Stimulated activated naive CD4-positive, alpha-beta T cell treated with Interleukin-2 at 50 U/mL for 16 hours (primary cell): ENCODE data around the gene CRIP3.
"Not testable (repeated sequence)": the region's sequence is repeated elsewhere in the genome, so short reads cannot be mapped to it uniquely, and the experiment has no call there.

Experiments used
- DNase-seq: peaks from one replicate; lab custom pipeline; 2025; lab: John Stamatoyannopoulos, UW

The CRIP3 gene, protein sequence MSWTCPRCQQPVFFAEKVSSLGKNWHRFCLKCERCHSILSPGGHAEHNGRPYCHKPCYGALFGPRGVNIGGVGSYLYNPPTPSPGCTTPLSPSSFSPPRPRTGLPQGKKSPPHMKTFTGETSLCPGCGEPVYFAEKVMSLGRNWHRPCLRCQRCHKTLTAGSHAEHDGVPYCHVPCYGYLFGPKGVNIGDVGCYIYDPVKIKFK

DNA sequence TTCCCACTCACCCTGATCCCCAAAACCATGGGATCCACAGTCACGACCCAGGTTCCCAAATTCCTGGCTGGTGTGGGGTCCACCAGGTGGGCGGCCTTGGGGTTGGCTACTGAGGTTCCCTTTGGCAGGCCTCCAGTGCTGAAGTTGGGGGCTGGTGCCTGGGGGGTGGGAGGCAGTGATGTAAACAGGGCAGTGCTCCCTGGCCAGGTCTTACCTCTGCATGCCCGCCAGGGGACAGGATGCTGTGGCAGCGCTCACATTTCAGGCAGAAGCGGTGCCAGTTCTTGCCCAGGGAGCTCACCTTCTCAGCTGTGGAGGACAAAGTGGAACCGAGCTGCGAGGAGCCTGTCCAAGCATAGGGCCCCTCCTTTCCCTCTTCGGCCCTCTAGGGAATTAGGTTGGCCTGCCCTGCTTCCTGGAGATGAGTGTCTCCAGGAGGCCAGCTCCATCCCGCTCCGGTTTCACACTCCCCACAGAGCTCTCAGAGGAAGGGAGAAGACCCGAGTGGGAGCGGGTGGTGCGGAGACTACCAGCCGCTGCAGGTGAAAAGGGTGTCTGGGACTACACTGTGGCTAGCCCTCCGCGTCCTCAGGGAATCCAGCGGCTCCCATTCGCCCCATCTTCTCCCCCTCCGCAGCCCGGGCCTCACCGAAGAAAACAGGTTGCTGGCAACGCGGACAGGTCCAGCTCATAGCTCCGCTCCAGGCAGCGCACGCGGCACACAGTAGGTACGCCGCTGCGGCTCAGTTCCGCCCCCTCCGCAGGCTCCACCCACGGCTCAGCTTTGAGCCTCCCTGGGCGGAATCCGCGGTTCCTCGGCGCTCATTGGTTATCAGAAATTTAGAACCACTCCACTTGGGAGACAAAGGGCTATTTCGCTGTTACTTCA, at the start of gene CRIP3:
CRIP3 (minus strand) TSS at position 726 of the 889 bp plus-strand sequence; CDS start at position 692, 34 bp downstream.
- DNase-seq = peak; percentile 35

DNA sequence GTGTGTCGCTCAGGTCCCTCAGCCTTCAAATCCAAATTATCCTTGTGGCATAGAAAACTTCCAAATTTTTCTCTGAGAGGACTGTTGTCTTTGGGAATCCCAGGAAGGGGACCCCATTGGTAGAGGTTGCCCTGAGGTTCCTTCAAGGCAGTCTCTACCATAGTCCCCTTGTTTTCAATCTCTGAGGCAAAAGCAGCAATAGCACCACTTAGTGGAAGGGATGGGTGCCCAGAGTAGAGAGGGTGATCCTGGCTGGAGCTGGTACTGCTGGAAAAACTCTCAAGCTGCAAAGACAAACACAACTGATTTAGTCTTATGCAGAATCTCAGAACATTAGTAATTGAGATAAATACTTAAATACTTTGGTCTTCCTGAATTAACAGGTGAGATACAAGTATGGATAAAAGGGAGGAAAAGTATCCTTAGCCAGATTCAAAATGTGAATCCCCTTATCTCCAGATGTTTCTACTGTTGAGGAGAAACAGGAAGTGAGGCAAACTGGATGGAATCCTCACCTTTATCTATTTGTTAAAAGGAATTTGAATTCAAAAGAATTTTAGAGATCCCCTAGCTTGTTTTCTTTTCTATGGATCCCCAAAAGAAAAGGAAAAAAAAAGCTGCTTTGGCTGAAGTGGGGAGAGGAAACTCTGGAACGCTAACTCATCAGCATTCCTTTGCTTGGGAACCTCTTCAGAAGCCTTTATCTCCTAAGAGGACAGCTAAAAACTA, 47.4 kb upstream of the CRIP3 start:
- DNase-seq = no peak

DNA sequence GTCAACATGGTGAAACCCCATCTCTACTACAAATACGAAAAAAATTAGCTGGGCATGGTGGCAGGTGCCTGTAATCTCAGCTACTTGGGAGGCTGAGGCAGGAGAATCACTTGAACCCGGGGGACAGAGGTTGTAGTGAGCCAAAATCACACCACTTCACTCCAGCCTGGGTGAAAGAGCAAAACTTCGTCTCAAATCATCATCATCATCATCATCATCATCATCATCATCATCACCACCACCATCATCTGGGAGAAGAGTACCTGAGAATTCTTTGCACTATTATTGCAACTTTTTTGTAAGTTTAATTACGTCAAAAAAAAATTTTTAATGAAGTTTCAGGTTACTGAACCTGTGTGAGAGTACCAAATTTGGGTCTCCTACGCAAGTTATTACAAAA, 43.3 kb upstream of the CRIP3 start:
- not testable (repeated sequence) for DNase-seq

DNA sequence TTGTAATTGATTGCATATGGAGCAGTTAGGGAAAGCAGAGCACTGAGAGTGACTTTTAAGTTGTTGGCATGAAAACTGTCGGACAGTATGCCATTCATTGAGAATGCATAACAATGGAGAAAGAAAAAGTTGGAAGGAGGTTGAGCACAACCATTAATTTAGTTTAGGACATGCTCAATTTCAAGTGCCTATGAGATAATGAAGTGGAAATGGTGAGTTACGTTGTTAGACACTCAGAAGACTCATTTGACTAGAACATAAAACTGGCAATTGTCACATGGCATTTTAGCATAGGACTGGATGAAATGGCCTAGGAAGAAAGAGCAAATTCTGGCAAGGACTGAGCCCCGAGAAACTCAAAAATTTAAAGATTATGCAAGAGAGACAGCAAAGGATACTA, 38.8 kb upstream of the CRIP3 start:
- DNase-seq = no peak

DNA sequence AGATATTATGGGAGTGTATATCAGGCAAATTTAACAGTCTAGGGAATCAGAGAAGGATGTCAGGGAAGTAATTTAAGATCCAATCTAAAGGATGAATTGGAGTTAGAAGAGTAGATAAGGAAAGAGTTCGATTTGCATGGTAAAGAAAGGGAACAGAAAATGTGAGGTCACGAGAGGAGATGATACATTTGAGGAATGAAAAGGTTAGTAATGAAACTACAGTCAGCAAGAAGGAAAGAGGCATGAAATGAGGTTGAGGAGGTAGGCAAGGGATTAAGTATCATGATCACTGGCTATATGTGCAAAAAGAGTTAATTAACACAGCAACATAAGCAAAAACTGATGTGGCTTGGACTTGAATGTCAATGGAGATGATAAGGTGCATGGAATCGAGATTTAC, 38.4 kb upstream of the CRIP3 start:
- no peak for DNase-seq

DNA sequence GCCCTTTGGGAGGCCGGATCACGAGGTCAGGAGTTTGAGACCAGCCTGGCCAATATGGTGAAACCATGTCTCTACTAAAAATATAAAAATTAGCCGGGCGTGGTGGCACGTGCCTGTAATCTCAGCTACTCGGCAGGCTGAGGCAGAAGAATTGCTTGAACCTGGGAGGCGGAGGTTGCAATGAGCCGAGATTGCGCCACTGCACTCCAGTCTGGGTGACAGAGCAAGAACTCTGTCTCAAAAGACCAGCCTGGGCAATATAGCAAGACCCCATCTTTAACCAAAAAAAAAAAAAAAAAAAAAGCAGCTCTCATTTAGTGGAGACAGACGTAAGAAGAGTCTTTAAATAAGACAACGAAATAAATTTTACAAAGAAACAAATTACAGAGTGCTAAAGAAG, 37.6 kb upstream of the CRIP3 start:
- not testable (repeated sequence) for DNase-seq

DNA sequence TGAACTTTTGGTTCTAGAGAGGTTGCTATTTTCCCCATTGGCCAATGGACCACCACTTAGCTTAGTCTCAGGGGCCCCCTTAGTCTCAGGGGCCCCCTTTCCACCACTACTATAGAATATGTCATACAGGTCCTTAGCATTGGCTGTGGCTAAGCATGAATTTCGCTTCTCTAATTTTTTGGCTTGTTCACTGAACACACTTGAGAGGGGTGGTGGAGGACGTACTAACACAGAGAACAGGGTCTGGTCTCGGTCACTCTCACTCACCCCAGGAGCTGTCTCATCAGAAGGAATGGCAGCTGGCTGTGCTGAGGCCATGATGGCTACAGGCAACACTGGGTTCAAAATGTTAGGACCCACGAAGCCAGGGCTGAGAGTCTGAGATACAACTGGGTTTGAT, 30.5 kb upstream of the CRIP3 start:
- DNase-seq = no peak

DNA sequence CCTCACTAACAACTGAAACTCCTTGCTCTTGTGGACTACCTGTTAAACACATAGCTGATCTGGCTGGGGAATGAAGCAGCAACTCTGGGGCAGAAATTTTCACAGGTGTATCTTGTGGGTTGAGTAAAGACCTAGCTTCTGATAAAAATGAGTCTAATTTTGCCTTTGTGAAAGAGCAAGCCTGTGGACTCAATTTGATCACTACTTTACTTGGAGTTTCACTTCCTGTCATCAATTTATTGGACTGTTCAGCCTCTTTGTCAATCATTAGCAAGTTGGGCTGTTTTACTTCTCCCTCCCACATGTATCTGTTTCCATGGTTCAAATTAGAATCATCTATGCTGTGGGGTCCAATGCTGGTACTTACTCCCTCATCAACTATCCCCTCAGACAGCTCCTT, 29.6 kb upstream of the CRIP3 start:
- no peak for DNase-seq

DNA sequence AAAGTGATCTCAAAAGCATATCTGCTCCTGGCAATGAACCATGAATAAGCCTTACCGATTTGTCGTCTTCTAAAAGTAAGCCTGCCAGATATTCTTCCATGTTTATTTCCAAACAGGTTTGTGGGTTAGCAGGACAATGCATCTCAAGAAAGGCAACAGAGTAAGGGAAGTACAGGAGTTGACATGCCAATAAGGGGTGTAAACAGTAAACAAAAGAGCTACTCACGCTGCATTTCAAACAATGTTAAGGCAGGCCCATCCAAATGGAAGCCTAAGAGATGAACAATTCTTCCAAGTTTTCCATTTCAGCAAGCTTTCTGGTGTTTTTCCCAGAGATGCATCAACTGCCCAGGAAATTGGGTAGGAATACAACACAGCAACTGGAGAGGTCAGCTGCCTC, 27.8 kb upstream of the CRIP3 start:
- DNase-seq = no peak

DNA sequence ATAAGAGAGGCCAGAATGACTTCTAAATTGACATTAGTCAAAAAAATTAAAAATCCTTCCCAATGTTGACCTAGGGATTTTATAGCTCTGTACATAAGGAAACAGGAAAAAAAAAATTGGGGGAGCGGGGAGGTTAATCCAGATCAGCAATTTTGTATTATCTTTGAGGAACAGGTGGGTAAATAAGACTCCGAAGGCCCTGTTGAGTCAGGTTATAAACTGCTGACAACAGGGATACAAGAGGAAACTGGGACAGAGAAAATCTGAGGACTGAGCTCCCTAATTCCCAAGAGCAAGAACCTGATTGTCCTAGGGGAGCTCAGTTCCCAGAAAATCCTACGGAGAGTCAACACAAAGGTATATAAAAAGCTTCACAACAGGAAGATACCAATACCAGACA, 26.8 kb upstream of the CRIP3 start:
- DNase-seq = no peak

DNA sequence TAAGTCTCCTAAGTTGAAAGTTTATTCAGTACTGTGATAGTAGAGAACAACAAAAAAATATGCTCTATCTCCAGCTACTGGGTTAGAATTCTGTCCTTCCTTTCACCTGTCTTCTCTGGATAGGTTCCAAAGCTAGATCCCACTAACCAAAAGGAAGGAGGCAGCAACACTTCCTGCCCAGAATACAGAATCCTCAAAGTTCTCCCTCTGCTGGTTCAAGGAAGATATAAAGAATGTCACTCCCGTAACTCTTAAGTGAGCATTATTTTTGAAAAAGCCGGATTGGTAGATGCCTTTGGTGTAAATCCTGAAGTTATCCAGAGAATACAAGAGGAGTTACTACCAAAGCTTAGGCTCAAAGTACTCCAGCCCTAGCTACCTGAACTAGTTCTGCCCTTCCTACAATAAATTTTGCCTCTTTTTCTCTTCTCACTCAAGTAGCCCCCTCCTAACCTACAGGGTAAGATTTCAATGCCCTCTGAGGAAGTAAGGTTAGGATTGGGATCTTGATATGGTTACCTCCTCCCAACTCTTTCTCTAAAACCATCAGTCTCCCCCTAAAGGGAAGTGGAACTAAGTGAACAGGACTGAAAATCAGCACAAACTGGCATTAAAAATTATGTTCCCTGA, 26.0 kb upstream of the CRIP3 start:
- no peak for DNase-seq

DNA sequence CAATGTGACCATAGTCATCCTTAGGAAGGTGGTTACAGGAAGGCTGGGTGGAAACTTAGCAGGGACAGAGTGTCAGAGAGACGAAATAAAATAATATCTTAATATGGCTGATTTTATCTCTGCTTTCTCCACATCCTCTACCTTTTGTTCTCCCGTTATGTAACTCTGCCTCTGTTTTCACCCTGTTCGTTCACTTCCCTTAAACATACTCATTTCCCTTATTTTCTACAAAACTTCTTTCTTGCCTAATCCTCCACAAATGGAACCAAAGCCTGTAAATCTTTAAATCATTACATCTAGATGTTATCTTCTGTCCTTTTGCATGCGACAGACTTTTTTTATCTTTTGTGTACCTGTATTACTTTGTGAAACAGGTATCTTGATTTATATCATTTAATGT, 23.3 kb upstream of the CRIP3 start:
- DNase-seq = no peak

DNA sequence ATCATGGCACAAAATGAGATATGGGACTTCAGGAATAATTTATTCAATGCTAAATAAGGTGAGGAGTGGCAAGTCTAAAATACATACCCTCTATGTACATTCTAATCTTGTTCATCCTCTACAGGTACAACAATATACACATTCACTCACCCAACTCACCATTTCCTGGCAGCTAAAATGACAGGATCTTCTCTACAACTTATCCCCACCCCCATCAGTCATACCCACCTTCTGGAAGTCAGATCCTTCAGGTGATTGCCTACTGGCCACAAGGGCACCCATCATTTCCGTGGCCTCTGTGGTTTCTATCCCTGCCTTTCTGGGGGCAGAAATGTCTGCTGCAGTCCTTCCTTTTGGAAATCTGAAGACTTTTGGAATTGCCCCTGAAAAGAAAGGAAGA, 22.8 kb upstream of the CRIP3 start:
- DNase-seq = no peak

DNA sequence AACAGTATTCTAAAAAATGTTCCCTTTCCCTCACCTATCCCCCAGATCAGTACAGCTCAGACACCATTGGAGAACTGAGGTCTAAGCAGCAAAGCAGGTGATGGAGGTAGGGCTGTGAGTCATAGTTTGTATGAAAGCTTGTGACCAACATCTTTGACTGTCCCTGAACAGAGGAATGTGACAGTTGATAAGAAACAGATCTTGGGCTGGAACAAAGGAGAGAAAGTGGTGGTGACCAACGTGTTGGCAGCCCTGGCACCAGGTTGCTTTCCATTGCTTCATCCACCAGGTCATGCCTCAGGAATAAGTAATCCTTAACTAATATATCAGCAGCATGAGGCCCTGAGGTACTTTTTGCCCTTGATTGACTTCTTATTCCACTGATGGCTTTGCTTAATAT, 19.9 kb upstream of the CRIP3 start:
- DNase-seq = no peak

DNA sequence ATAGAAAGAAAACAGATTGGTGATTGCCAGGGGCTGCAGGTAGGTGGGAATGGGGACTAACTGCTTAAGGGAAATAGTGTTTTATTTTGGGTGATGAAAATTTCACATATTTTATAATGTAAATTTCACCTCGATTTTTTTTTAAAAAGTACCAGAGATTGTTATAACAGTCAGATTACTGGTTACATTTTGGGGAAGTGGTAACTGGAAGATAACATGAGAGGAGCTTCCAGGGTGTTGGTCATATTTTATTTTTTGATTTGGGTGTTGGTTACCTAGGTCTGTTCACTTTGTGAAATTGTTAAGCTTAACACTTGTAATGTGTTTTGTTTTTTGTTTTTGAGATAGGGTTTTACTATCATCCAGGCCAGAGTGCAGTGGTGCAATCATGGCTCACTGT, 17.2 kb upstream of the CRIP3 start:
- no peak for DNase-seq

DNA sequence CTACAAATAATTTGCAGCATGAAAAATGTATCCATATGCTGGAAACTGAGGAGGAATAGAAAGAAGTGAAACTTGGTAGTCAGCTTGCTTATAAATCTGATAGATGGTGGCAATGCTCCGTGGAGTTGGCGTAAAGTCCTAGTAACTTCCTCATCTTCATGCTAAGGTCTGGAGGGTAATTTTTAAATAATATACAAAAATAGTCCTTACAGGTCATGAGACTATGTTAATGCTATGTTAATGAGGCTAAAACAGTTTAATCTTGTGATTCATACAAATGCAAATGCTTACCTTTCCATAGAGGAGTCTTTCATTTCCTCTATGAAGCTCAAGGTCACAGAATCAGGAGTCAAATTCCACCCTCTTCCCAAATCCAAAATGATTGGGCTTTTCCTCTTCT, 9.4 kb upstream of the CRIP3 start:
- DNase-seq = no peak

DNA sequence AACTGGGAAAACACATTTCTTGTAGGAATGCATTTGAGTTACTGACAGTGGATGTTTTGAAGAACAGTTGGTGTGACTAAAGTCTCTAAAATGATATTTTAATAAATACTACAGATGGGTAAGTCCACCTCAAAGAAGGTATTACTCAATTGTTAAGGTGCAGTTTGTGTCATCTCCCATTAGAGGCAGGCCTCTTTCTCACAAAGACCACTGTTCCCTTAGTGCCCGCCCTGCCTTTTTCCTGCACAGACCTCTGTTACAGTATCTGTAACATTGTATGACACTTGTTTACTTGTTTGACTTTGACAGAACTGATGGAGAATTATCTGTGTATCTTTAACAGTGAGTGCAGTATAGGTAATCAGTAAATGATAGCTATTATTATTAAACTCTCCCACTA, 5.2 kb upstream of the CRIP3 start:
- DNase-seq = no peak

DNA sequence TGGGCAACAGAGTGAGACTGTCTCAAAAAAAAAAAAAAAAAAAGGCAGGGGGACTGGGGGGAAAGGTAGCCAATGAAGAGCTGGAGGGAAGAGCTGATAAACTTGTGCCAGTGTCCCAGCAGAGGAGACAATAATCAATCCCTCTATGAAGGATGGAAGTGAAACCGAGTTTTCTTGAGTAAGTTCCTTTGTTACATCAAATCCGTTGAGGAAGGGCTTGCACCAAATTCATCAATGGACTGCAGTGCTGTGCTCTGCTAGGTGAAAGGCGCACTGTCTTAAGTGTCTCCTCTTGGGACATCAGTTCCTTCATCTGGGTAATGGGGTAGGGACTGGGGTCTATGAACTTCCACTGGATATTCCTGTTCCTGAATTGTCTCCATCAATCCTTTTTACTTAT, 3.0 kb upstream of the CRIP3 start:
- DNase-seq = no peak

DNA sequence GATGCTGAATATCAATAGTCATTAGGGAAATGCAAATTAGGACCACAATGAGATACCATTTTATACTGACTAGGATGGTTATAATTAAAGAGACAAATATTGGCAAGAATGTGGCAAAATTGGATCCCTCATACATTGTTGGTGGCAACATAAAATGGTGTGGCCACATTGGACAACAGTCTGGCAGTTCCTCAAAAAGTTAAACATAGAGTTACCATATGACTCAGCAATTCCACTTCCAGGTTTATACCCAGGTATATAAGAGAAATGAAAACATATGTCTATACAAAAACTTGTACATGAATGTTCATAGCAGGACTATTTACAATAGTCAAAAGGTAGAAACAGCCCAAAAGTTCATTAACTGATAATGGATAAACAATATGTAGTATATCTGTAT, 2.0 kb upstream of the CRIP3 start:
- DNase-seq = no peak

DNA sequence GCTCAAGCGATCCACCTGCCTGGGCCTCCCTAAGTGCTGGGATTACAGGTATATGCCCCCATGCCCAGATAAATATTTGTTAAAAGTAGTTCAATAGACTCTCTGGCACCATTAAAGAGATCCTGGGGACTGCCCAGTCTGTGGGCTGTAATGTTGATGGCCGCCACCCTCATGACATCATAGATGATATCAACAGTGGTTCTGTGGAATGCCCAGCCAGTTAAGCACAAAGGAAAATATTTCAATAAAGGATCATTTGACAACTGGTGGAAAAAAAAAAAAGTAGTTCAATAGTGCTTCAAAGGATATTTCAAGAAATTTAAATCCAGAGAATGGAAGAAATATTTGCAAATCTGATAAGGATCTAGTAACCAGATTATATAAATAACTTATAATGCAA, 1.5 kb upstream of the CRIP3 start:
- no peak for DNase-seq

DNA sequence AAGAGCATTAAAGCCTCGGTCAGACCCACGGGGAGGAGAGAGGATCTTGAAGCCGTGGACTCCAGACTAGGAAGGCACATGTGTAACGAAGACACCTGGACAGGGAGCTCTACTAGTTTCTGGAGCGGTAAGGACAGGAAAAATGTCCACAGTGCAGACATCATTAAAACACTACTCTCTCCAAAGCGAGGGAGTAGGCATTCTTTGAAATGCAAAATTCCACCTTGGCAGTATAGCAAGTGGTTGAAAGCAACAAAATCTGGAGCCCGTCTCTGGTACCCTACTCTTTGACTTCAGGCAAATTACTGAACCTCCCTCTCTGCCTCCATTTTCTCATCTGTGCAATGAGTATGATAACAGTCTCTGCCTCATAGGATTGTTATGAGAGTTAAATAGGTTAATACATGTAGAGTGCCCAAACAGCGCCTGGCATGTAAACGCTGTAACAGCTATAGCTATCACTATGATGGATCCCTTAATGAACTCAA, 408 bp upstream of the CRIP3 start:
- no peak for DNase-seq

DNA sequence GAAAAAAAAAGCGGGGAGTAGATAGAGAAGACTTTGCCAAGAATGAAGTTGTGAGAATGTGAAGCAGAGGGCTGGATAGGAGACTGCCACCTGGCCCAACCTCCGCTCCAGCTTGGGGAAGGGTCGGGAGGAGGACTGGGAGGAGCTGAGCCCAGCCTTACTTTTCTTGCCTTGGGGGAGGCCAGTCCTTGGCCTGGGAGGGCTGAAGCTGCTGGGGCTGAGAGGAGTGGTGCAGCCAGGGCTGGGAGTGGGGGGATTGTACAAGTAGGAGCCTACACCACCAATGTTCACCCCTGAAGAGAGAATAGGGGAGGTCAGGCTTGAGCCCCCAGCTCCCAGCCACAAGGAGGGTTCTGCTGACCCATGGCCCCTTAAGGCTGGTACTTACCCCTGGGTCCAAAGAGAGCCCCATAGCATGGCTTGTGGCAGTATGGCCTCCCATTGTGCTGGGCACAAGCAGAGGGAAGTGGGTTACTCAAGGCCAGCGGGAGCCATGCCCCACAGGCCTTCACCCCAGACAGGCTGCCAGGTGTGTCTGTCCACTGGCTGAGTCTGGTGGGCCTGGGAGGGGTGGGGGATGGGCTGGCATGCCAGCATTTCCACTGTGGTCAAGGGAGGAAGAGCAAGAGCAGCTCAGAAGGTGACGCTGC, 1.1 kb downstream of the CRIP3 start:
- DNase-seq = no peak
